ENCODE measurements around the gene ZYG11A. TPM values are rescaled to one million over a fixed set of nuclear protein-coding genes. Genes with fewer than 3 reads are reported as not detected.

The ZYG11A gene
- total and polyA plus RNA-seq, 2 of the 13 experiments (the other 11 are each of a cell fraction or from before 2014, with no cell fraction given): not detected

DNA sequence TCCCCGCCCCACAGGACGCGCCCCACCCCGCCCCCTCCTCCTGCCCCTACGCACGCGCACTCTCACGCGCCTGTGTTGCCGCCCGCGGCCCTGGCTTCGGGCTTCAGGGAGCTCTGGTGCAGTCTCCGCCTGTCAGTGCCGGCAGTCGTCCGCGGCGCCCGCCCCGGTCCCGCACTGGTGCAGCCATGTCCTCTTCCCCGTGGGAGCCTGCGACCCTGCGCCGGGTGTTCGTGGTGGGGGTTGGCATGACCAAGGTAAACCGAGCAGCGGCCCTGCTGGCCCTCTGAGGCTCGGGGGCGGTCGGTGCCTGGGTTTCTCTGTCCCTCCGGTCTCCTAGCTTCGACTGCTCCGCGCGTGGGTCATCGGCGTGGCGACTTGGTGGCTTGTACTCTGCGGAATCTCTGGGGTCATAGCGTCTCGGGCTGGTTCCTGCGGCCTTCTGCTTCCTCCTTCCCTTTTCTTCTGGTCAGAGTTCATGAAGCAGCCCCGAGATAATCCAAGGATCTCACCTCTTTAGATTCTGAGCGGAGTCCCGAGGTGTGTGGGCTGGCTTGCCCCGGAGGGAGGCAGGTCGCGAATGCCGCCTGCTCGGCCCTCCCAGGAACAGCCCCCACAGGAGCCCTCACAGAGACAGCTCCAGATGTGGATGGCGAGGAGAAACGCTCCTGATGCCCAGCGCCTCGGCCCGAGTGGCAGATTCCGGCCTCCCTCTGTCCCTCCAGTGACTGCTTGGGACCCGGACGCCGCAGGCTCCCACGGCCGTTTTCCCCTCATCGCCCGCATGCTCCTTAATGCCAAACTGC, 84.9 kb downstream of the ZYG11A start, which contains the start of gene SCP2 (continued):
- TF ChIP-seq ZNF101 (CRISPR knock-in tag; IDR thresholded peaks at IDR 0.05; ENCODE audit: borderline replicate concordance, low read depth) (no peak), FOXJ3 (CRISPR knock-in tag; IDR thresholded peaks at IDR 0.05; ENCODE audit: borderline replicate concordance) (peak; percentile 39; the same call in 1 of the 2 replicates), ZNF839 (CRISPR knock-in tag; IDR thresholded peaks at IDR 0.05; ENCODE audit: borderline replicate concordance) (no peak), MAFG (CRISPR knock-in tag; IDR thresholded peaks at IDR 0.05) (no peak), TCF7L2 (IDR thresholded peaks at IDR 0.05; ENCODE audit: low read depth, low read length) (no peak), ZNF382 (CRISPR knock-in tag; IDR thresholded peaks at IDR 0.05; ENCODE audit: borderline replicate concordance) (no peak), HDAC2 (CRISPR knock-in tag; IDR thresholded peaks at IDR 0.05) (no peak; the same call in 1 of the 2 replicates), RBFOX2 (IDR thresholded peaks at IDR 0.05; ENCODE audit: low read depth, low read length) (peak; percentile 77), BRD4 (CRISPR knock-in tag; IDR thresholded peaks at IDR 0.05) (0 out of 2 replicates have a peak, but pooled peaks have one; percentile 42), ZNF121 (CRISPR knock-in tag; IDR thresholded peaks at IDR 0.05) (no peak), MIER3 (CRISPR knock-in tag; IDR thresholded peaks at IDR 0.05; ENCODE audit: borderline replicate concordance) (no peak; the same call in 1 of the 2 replicates), PHF21A (CRISPR knock-in tag; IDR thresholded peaks at IDR 0.05) (no peak), ZNF484 (CRISPR knock-in tag; IDR thresholded peaks at IDR 0.05; ENCODE audit: borderline replicate concordance, low read depth) (no peak), ZNF138 (CRISPR knock-in tag; IDR thresholded peaks at IDR 0.05; ENCODE audit: low read depth) (no peak), MYNN (CRISPR knock-in tag; IDR thresholded peaks at IDR 0.05; ENCODE audit: low read depth) (no peak)
- TF ChIP-seq, protein P1, sequence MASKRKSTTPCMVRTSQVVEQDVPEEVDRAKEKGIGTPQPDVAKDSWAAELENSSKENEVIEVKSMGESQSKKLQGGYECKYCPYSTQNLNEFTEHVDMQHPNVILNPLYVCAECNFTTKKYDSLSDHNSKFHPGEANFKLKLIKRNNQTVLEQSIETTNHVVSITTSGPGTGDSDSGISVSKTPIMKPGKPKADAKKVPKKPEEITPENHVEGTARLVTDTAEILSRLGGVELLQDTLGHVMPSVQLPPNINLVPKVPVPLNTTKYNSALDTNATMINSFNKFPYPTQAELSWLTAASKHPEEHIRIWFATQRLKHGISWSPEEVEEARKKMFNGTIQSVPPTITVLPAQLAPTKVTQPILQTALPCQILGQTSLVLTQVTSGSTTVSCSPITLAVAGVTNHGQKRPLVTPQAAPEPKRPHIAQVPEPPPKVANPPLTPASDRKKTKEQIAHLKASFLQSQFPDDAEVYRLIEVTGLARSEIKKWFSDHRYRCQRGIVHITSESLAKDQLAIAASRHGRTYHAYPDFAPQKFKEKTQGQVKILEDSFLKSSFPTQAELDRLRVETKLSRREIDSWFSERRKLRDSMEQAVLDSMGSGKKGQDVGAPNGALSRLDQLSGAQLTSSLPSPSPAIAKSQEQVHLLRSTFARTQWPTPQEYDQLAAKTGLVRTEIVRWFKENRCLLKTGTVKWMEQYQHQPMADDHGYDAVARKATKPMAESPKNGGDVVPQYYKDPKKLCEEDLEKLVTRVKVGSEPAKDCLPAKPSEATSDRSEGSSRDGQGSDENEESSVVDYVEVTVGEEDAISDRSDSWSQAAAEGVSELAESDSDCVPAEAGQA (IDR thresholded peaks at IDR 0.05; ENCODE audit: low read depth): no peak
- TF ChIP-seq, protein P1 (CRISPR knock-in tag; IDR thresholded peaks at IDR 0.05; ENCODE audit: borderline replicate concordance): 0 out of 2 replicates have a peak, but pooled peaks have one; percentile 82
- TF ChIP-seq, protein P2, sequence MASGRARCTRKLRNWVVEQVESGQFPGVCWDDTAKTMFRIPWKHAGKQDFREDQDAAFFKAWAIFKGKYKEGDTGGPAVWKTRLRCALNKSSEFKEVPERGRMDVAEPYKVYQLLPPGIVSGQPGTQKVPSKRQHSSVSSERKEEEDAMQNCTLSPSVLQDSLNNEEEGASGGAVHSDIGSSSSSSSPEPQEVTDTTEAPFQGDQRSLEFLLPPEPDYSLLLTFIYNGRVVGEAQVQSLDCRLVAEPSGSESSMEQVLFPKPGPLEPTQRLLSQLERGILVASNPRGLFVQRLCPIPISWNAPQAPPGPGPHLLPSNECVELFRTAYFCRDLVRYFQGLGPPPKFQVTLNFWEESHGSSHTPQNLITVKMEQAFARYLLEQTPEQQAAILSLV (CRISPR knock-in tag; IDR thresholded peaks at IDR 0.05; ENCODE audit: borderline replicate concordance): 0 out of 2 replicates have a peak, but pooled peaks have one; percentile 40
- TF ChIP-seq, protein P3, sequence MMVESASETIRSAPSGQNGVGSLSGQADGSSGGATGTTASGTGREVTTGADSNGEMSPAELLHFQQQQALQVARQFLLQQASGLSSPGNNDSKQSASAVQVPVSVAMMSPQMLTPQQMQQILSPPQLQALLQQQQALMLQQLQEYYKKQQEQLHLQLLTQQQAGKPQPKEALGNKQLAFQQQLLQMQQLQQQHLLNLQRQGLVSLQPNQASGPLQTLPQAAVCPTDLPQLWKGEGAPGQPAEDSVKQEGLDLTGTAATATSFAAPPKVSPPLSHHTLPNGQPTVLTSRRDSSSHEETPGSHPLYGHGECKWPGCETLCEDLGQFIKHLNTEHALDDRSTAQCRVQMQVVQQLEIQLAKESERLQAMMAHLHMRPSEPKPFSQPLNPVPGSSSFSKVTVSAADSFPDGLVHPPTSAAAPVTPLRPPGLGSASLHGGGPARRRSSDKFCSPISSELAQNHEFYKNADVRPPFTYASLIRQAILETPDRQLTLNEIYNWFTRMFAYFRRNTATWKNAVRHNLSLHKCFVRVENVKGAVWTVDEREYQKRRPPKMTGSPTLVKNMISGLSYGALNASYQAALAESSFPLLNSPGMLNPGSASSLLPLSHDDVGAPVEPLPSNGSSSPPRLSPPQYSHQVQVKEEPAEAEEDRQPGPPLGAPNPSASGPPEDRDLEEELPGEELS (CRISPR knock-in tag; IDR thresholded peaks at IDR 0.05): peak; percentile 37; the same call in 1 of the 2 replicates

Measured in HepG2 (cell line).